Activated naive CD8-positive, alpha-beta T cell treated with anti-CD3 and anti-CD28 coated beads, Interleukin-2, amount 10 ng/mL, durations not matched to agents 7 days and 5 days (primary cell): ENCODE measurements around the gene TMIE. TPM values are rescaled to one million over a fixed set of nuclear protein-coding genes. Genes with fewer than 3 reads are reported as not detected.
"Not testable (repeated sequence)": the region's sequence is repeated elsewhere in the genome, so short reads cannot be mapped to it uniquely, and the experiment has no call there.

ENCODE experiments used
- ATAC-seq: fragments of 150-1000 bp; cut with Tn5 transposase; one replicate; pipeline ENCODE4 v1.10.0; 2021; ENCODE audit warnings: low read depth, moderate library complexity
- POLR2A ChIA-PET: fragments of 350-600 bp; sonication (Branson Sonifier 250); formaldehyde crosslinking; loops from one replicate; lab custom pipeline; 2021; ENCODE audit warnings: antibody characterized with exemption; lab: Charles Lee
- DNase-seq: peaks from one replicate; pipeline ENCODE4 v3.0.0; 2021
- H3K27ac Mint-ChIP-seq: one replicate; pipeline ENCODE4 v1.8.0; 2022; ENCODE audit warnings: mild to moderate bottlenecking, mixed read lengths
- H3K27me3 Mint-ChIP-seq: one replicate; pipeline ENCODE4 v1.8.0; 2022; ENCODE audit warnings: mild to moderate bottlenecking, moderate library complexity, mixed read lengths
- H3K36me3 Mint-ChIP-seq: one replicate; pipeline ENCODE4 v1.8.0; 2021; ENCODE audit warnings: mild to moderate bottlenecking, mixed read lengths
- H3K4me1 Mint-ChIP-seq: one replicate; pipeline ENCODE4 v1.8.0; 2021; ENCODE audit warnings: mixed read lengths
- H3K4me3 Mint-ChIP-seq: one replicate; pipeline ENCODE4 v1.8.0; 2022; ENCODE audit warnings: mild to moderate bottlenecking, moderate library complexity, mixed read lengths
- H3K9me3 Mint-ChIP-seq: one replicate; pipeline ENCODE4 v1.8.0; 2021; ENCODE audit warnings: mixed read lengths
- total RNA-seq, 2 experiments: library from RNA; stranded (reverse); gene quantifications; one replicate each; pipeline ENCODE4 v1.2.3, GENCODE V29; 2021

The TMIE gene
- total RNA-seq, 2 experiments from 2014 or later = 0.36 to 0.77 TPM

DNA sequence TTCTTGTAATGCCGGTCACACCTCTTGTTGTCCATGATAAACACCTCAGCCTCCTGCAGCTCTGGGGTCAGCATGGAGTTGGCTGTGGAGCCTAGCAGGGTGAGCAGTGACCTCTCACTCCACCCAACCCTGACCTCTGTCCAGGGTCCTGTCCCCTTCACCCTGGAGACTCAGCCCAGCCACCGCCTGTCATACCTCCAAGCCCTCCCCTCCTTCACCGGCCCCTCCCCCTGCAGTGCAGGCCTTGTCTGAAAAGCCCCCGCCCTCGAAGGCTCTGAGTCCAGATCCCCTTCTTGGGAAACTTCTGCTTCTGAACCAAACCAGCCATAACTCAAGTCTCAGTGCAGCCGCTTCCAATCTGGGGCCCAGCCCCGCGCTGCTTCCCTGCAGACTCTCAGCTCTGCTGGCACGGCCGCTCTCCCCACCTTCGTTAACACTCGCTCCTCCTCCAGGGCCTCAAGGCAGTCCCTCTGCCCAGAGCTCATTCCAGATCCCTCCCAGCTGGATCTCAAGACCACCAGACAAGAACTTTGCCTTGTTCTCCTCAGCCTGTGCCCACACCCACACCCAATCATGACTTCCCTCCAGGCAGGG lies 41.9 kb downstream of the TMIE start:
- Mint-ChIP-seq H3K4me1 (no peaks in the 10 kb centered on the region), H3K4me3 (no peak overlapping the region), H3K27ac (no peak overlapping the region), H3K9me3 (no peaks in the 10 kb centered on the region), H3K36me3 (no peaks in the 10 kb centered on the region), H3K27me3 (peaks cover 11% of the 10 kb centered on the region)
- DNase-seq (no peak), ATAC-seq (no peak)
- POLR2A ChIA-PET = no interaction called here

DNA sequence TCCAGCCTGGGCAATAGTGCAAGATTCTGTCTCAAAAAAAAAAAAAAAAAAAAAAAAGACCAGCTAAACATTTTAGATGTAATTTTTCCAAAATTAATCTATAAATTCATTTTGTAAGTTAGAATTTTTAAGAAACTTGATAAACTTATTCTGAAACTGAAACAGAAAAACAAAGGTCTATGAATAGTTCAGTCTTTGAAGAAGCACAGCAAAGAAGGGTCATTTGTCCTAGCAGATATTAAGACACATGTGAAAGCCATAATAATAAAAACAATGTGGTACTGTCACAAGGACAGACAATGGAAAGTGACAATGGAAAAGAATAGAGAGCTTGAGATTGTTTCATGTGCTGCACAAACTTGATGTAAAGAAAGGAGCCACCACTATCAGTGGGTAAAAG lies 45.5 kb downstream of the TMIE start:
- peaks cover 14% of the 10 kb centered on the region for H3K27me3 Mint-ChIP-seq
- H3K4me3 Mint-ChIP-seq = no peak overlapping the region
- H3K9me3 Mint-ChIP-seq = no peaks in the 10 kb centered on the region

DNA sequence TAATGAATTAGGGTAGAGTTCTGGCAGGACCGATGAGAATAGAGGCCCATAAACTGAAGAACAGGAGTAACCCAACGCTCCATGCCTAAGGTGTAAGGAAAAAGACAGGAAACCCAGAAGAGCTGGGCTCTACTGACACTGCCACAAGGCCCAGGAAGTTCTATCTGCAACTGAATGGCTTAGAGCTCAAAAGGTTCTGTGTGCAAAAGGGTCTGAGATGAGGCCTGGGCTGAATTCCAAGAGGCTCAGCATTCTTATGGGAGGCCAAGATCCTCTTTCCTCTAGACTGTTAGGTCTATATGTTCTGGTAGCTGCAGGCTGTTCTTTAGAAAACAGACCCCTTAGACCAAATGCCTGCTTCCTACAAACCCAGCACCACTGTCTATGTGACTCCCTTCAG lies 47.0 kb downstream of the TMIE start:
- DNase-seq = no peak
- peaks cover 14% of the 10 kb centered on the region for H3K27me3 Mint-ChIP-seq
- H3K4me3 Mint-ChIP-seq = no peak overlapping the region
- no peaks in the 10 kb centered on the region for H3K36me3 Mint-ChIP-seq
- H3K27ac Mint-ChIP-seq = no peak overlapping the region
- POLR2A ChIA-PET = no interaction called here
- peaks cover 3% of the 10 kb centered on the region for H3K4me1 Mint-ChIP-seq
- no peak for ATAC-seq
- H3K9me3 Mint-ChIP-seq = no peaks in the 10 kb centered on the region

More for the DNA sequence above, 45.5 kb downstream of the TMIE start:
- H3K4me1 Mint-ChIP-seq = no peaks in the 10 kb centered on the region
- no peak for ATAC-seq
- POLR2A ChIA-PET = no interaction called here
- no peaks in the 10 kb centered on the region for H3K36me3 Mint-ChIP-seq
- no peak for DNase-seq
- H3K27ac Mint-ChIP-seq = no peak overlapping the region

DNA sequence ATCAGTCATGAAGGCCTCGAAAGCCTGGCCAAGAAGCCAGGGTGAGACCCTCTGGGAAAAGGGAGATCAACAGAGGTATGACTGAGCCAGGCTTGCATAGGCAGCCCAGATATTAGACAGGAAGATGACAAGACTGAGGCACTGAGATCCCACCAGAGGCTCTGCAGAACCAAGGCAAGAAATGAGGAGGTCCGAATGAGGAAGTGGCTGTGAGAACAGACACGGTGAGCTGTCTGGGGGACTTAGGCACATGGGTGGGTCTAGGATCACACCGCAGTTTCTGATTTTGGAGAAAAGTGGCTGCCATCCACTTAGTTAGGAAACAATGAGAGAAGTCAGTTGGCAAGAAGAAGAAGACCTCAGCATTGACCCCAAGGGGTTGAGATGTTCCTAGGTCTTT lies 47.9 kb downstream of the TMIE start:
- Mint-ChIP-seq H3K27me3 (peaks cover 14% of the 10 kb centered on the region), H3K9me3 (no peaks in the 10 kb centered on the region), H3K4me1 (peaks cover 6% of the 10 kb centered on the region), H3K4me3 (no peak overlapping the region), H3K27ac (no peak overlapping the region), H3K36me3 (no peaks in the 10 kb centered on the region)
- POLR2A ChIA-PET = no interaction called here
- no peak for ATAC-seq
- no peak for DNase-seq

DNA sequence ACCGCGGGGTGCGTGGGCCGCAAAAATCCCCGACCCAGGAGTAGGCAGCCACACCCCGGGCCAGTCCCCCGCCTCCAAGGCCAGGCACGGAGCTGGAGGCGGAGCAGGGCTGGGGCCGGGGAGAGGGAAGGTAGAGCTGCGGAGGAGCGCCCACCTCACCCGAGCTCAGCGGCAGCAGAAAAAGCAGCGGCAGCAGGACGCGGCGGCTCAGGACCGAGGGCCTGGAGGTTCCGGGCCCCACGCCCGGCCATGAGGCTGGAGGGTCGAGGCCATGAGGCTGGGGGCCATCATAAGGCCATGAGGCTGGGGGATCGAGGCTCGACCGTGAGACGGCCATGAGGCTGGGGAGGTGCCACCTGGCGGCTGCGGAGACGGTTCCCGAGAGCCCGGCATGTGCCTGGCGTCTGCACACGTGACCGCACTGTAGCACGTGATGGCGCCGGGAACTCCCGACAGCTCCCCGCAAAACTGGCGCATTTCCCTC lies 49.4 kb downstream of the TMIE start:
- no peak overlapping the region for H3K27ac Mint-ChIP-seq
- H3K9me3 Mint-ChIP-seq = no peaks in the 10 kb centered on the region
- peaks cover 11% of the 10 kb centered on the region for H3K27me3 Mint-ChIP-seq
- DNase-seq (no peak), ATAC-seq (no peak)
- no peaks in the 10 kb centered on the region for H3K36me3 Mint-ChIP-seq
- H3K4me1 Mint-ChIP-seq = peaks cover 6% of the 10 kb centered on the region
- no peak overlapping the region for H3K4me3 Mint-ChIP-seq
- POLR2A ChIA-PET = no interaction called here

DNA sequence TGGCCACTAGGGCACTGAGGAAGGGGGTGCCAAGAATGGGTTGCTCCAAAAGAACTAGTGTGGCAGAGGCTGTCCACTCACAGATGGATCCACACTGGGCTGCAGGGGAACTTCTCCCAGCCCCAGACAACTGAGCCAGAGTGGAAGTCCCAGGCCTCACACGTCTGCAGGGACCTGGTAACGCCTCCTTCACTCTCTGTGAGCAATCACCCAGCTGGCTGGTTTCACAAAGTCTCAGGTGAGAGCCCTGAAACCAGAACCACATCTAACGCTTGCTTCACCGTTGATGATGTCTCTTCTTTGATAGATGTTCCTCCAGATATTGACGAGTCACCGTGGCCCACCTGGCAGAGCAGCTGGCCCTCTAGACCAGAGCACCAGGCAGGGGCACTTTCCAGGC lies 51.9 kb downstream of the TMIE start:
- POLR2A ChIA-PET, DNase-seq, H3K27ac Mint-ChIP-seq, H3K4me1 Mint-ChIP-seq, H3K4me3 Mint-ChIP-seq, H3K9me3 Mint-ChIP-seq, H3K36me3 Mint-ChIP-seq: not testable (repeated sequence)
- ATAC-seq = peak; percentile 65
- H3K27me3 Mint-ChIP-seq = peaks cover 12% of the 10 kb centered on the region

DNA sequence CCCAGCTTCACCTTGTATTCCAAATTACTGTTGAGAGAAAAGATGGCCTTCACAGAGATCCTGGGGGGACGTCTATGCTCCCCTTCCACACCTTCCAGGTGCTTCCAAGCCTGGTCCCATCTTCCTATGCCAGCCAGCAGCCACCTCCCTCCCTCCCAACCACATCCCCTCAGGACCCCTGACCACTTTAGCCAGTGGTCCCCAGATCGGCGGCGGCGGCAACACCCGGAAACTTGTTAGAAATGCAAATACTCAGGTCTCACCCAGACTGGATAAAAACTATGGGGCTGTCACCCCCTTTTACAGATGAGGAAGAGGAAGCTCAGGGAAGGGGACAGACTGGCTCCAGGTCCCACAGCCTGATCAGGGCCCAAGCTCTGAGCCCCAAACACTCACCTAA lies 54.5 kb downstream of the TMIE start:
- DNase-seq = no peak
- Mint-ChIP-seq H3K36me3 (no peaks in the 10 kb centered on the region), H3K27me3 (peaks cover 15% of the 10 kb centered on the region), H3K4me3 (no peak overlapping the region), H3K9me3 (no peaks in the 10 kb centered on the region), H3K4me1 (peaks cover 6% of the 10 kb centered on the region), H3K27ac (no peak overlapping the region)
- POLR2A ChIA-PET = no interaction called here
- no peak for ATAC-seq

DNA sequence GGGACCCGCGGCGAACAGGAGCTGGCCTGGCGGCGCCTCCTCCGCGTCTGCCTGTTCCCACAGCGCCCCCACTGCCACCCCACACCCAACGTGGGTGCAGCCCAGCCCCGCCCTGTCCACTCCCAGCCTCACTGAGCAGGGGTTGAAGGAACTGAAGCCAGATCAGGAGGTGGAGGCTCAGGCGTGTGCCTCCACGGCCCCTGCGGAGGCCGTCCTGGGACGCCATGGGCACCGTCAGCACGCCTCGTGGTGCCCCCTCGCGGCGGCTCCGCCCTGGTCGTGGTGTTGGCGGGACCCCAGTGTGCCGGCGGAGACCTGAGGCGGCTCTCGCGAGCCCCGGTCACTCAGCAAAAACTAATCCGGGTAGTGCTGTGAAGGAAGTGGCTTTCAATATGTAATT lies 55.5 kb downstream of the TMIE start:
- H3K9me3 Mint-ChIP-seq = no peaks in the 10 kb centered on the region
- POLR2A ChIA-PET = no interaction called here
- no peaks in the 10 kb centered on the region for H3K36me3 Mint-ChIP-seq
- no peak for ATAC-seq
- no peak overlapping the region for H3K27ac Mint-ChIP-seq
- peaks cover 15% of the 10 kb centered on the region for H3K27me3 Mint-ChIP-seq
- H3K4me1 Mint-ChIP-seq = peaks cover 6% of the 10 kb centered on the region
- DNase-seq = no peak
- no peak overlapping the region for H3K4me3 Mint-ChIP-seq

DNA sequence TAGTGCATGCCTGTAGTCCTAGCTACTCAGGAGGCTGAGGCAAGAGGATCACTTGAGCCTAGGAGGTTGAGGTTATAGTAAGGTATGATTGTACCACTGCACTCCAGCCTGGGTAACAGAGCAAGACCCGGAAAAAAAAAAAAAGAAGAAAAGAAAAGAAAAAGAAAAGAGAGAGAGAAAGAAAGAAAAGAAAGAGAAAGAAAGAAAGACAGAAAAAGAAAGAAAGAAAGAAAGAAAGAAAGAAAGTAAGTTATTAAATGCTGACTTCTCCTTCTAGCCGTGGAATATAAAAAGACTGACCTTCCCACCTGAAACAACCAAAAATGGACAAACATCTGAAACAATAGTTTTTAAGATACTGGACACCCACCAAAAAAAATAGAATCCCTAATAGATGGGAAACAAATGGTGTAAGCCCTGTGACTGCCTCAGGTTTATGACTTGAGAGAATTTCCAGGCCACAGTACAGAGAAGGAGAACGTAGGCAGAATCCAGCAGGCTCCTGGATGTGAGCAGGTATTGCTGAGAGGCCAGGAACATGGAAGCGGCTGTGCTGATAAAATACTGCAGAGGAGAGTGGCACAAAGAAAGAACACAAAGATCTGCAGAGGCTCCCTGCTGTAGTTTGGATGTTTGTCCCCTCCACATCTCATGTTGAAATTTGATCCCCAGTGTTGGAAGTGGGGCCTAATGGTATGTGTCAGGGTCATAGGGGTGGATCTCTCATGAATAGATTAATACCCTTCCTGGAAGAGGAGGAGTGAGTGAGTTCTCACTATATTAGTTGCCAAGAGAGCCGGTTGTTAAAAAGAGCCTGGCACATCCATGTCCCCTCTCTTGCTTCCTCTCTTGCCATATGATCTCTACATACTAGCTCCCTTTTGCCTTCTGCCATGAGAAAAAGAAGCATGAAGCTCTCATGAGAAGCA lies 58.3 kb downstream of the TMIE start:
- no peaks in the 10 kb centered on the region for H3K36me3 Mint-ChIP-seq
- no peak for DNase-seq
- peaks cover 11% of the 10 kb centered on the region for H3K9me3 Mint-ChIP-seq
- ATAC-seq = no peak
- no peak overlapping the region for H3K27ac Mint-ChIP-seq
- H3K4me1 Mint-ChIP-seq = no peaks in the 10 kb centered on the region
- POLR2A ChIA-PET = no interaction called here
- no peak overlapping the region for H3K4me3 Mint-ChIP-seq
- H3K27me3 Mint-ChIP-seq = peaks cover 28% of the 10 kb centered on the region

Other genes with a start within 250 kb of the TMIE start
- gene LTF, start 236.5 kb upstream of the TMIE start, total RNA-seq = not detected
- gene RTP3, start 203.4 kb upstream of the TMIE start, total RNA-seq = not detected
- under 1 TPM; 0.45 to 0.75 TPM for gene LRRC2, start 135.1 kb upstream of the TMIE start, total RNA-seq
- not detected for gene FAM240A, start 88.9 kb upstream of the TMIE start, total RNA-seq
- 1 to 10 TPM; 3.6 to 4.5 TPM for gene ALS2CL, start 7.7 kb upstream of the TMIE start, total RNA-seq
- gene PRSS50, start 16.5 kb downstream of the TMIE start, total RNA-seq = not detected
- gene MYL3, start 162.1 kb downstream of the TMIE start, total RNA-seq = not detected
- not detected for gene PTH1R, start 176.3 kb downstream of the TMIE start, total RNA-seq